CD4-positive, alpha-beta T cell treated with Interleukin-4 for 1 hour (primary cell): ENCODE measurements around the gene CALN1.
"Not testable (repeated sequence)": the region's sequence is repeated elsewhere in the genome, so short reads cannot be mapped to it uniquely, and the experiment has no call there.

Experiments
- DNase-seq, 2 donors: peaks; one replicate each; pipeline ENCODE4 v3.0.0-alpha.2; 2020 to 2022

Gene CALN1

GRCh38 chr7:71942115-71942514 lies 470.0 kb downstream of the CALN1 start:
- no peak for DNase-seq

- DNase-seq: no peak
These were observed 474.2 kb downstream of the CALN1 start for GRCh38 chr7:71937840-71938371.

GRCh38 chr7:71935674-71936073 lies 476.5 kb downstream of the CALN1 start:
- no peak for DNase-seq

- no peak for DNase-seq
These were observed 478.7 kb downstream of the CALN1 start for GRCh38 chr7:71933426-71933825.

GRCh38 chr7:71925663-71926062 lies 486.5 kb downstream of the CALN1 start:
- DNase-seq: no peak

- DNase-seq: not testable (repeated sequence)
These were observed 497.9 kb downstream of the CALN1 start for GRCh38 chr7:71914204-71914603.

- no peak for DNase-seq
These were observed 499.7 kb downstream of the CALN1 start for GRCh38 chr7:71912476-71912875.

- no peak for DNase-seq
These were observed 501.1 kb downstream of the CALN1 start for GRCh38 chr7:71911051-71911450.

- no peak for DNase-seq
These were observed 506.3 kb downstream of the CALN1 start for GRCh38 chr7:71905821-71906220.

GRCh38 chr7:71904484-71904883 lies 507.7 kb downstream of the CALN1 start:
- DNase-seq: no peak

GRCh38 chr7:71900556-71900955 lies 511.6 kb downstream of the CALN1 start:
- no peak for DNase-seq

- no peak for DNase-seq
These were observed 515.6 kb downstream of the CALN1 start for GRCh38 chr7:71896535-71896934.

GRCh38 chr7:71886046-71886445 lies 526.1 kb downstream of the CALN1 start:
- DNase-seq: no peak

- DNase-seq: no peak
These were observed 526.7 kb downstream of the CALN1 start for GRCh38 chr7:71885487-71885886.

GRCh38 chr7:71883415-71883814 lies 528.7 kb downstream of the CALN1 start:
- no peak for DNase-seq

GRCh38 chr7:71871446-71871845 lies 540.7 kb downstream of the CALN1 start:
- no peak for DNase-seq

GRCh38 chr7:71870812-71871211 lies 541.3 kb downstream of the CALN1 start:
- DNase-seq: no peak

GRCh38 chr7:71868797-71869196 lies 543.3 kb downstream of the CALN1 start:
- DNase-seq: no peak

- no peak for DNase-seq
These were observed 544.5 kb downstream of the CALN1 start for GRCh38 chr7:71867626-71868025.

- DNase-seq: no peak
These were observed 547.0 kb downstream of the CALN1 start for GRCh38 chr7:71865172-71865571.

- DNase-seq: no peak
These were observed 548.0 kb downstream of the CALN1 start for GRCh38 chr7:71864130-71864529.

- DNase-seq: no peak
These were observed 551.6 kb downstream of the CALN1 start for GRCh38 chr7:71860572-71860971.

GRCh38 chr7:71857338-71857737 lies 554.8 kb downstream of the CALN1 start:
- no peak for DNase-seq

GRCh38 chr7:71854546-71855397 lies 557.4 kb downstream of the CALN1 start:
- DNase-seq: no peak
